ENCODE data around the gene CACNA2D2. TPM values are rescaled to one million over a fixed set of nuclear protein-coding genes. Genes with fewer than 3 reads are reported as not detected.

The CACNA2D2 gene
- total and polyA plus RNA-seq, 4 donors, result 0.10 to 0.19 (median 0.15) TPM

GRCh38 chr3:50487181-50487580, 16.3 kb downstream of the CACNA2D2 start:
- Histone ChIP-seq H3K27me3 (ENCODE audit: control insufficient read depth in 4 of 4, insufficient read depth in 4 of 4, low read length in 3 of 4) (no peaks in the 10 kb centered on the region), H3K9me3 (ENCODE audit: control insufficient read depth in 4 of 4, low read length in 3 of 4) (no peaks in the 10 kb centered on the region), H3K4me3 (ENCODE audit: low read depth in 1 of 3, low read length in 3 of 3) (no peak overlapping the region), H3K36me3 (ENCODE audit: control insufficient read depth in 4 of 4, insufficient read depth in 3 of 4, low read depth in 1 of 4, low read length in 3 of 4) (no peaks in the 10 kb centered on the region), H3K27ac (ENCODE audit: low read depth in 1 of 2, low read length in 2 of 2) (no peak overlapping the region), H3K9ac (ENCODE audit: low read depth in 1 of 2, low read length in 2 of 2) (no peak overlapping the region), H3K4me1 (ENCODE audit: control insufficient read depth in 4 of 4, insufficient read depth in 4 of 4, low read length in 3 of 4) (no peaks in the 10 kb centered on the region)
- no peak for DNase-seq (ENCODE audit: low spot score)
- TF ChIP-seq RAD21 (IDR thresholded peaks at IDR 0.05) (no peak), ATF3 (IDR thresholded peaks at IDR 0.05) (no peak), JUND (IDR thresholded peaks at IDR 0.05) (no peak), FOXA1 (IDR thresholded peaks at IDR 0.05) (no peak), FOXA2 (IDR thresholded peaks at IDR 0.05) (no peak), NR2F2 (IDR thresholded peaks at IDR 0.05) (no peak), CTCF (IDR thresholded peaks at IDR 0.05; ENCODE audit: low read depth, low read length, missing input control) (no peak), RXRA (IDR thresholded peaks at IDR 0.05) (no peak), SP1 (IDR thresholded peaks at IDR 0.05) (no peak), GABPA (IDR thresholded peaks at IDR 0.05 in 1 of 2, conservative IDR thresholded peaks at IDR 0.05 in 1 of 2) (no peak), TAF1 (conservative IDR thresholded peaks at IDR 0.05) (no peak), HNF4A (conservative IDR thresholded peaks at IDR 0.05) (no peak), REST (IDR thresholded peaks at IDR 0.05) (no peak), EGR1 (IDR thresholded peaks at IDR 0.05; ENCODE audit: low read depth in 2 of 2) (no peak), HNF4G (IDR thresholded peaks at IDR 0.05) (no peak), YY1 (IDR thresholded peaks at IDR 0.05) (no peak)
- TF ChIP-seq, protein P1, sequence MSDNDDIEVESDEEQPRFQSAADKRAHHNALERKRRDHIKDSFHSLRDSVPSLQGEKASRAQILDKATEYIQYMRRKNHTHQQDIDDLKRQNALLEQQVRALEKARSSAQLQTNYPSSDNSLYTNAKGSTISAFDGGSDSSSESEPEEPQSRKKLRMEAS (IDR thresholded peaks at IDR 0.05), result no peak
- TF ChIP-seq, protein P2, sequence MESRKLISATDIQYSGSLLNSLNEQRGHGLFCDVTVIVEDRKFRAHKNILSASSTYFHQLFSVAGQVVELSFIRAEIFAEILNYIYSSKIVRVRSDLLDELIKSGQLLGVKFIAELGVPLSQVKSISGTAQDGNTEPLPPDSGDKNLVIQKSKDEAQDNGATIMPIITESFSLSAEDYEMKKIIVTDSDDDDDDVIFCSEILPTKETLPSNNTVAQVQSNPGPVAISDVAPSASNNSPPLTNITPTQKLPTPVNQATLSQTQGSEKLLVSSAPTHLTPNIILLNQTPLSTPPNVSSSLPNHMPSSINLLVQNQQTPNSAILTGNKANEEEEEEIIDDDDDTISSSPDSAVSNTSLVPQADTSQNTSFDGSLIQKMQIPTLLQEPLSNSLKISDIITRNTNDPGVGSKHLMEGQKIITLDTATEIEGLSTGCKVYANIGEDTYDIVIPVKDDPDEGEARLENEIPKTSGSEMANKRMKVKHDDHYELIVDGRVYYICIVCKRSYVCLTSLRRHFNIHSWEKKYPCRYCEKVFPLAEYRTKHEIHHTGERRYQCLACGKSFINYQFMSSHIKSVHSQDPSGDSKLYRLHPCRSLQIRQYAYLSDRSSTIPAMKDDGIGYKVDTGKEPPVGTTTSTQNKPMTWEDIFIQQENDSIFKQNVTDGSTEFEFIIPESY (IDR thresholded peaks at IDR 0.05), result no peak
- 94% methylated on average over 6 of the region's 6 CpGs for WGBS

Measured in liver (tissue), 9 donors.